ENCODE results near the gene RIBC2.

DNA sequence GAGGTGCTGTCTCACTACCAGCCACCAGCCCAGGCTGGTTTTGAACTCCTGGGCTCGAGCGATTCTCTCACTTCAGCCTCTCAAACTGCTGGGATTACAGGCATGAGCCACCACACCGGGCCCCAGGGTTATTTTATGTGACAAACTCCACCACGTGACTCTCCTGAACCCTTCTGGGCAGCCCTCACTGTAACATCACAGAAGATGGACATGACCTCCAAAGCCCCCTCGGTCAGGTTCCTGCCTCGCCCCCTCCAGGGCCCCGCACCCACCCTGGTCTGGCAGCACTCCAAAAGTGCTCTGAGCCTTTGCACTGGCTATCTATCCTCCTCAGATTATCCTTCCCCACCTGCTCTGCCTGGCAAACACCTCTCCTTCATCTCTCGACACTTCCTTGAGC is 43.3 kb downstream of the RIBC2 start:
- TF ChIP-seq, protein P1, sequence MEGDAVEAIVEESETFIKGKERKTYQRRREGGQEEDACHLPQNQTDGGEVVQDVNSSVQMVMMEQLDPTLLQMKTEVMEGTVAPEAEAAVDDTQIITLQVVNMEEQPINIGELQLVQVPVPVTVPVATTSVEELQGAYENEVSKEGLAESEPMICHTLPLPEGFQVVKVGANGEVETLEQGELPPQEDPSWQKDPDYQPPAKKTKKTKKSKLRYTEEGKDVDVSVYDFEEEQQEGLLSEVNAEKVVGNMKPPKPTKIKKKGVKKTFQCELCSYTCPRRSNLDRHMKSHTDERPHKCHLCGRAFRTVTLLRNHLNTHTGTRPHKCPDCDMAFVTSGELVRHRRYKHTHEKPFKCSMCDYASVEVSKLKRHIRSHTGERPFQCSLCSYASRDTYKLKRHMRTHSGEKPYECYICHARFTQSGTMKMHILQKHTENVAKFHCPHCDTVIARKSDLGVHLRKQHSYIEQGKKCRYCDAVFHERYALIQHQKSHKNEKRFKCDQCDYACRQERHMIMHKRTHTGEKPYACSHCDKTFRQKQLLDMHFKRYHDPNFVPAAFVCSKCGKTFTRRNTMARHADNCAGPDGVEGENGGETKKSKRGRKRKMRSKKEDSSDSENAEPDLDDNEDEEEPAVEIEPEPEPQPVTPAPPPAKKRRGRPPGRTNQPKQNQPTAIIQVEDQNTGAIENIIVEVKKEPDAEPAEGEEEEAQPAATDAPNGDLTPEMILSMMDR (conservative IDR thresholded peaks at IDR 0.05) = no peak
- TF ChIP-seq ZFX (IDR thresholded peaks at IDR 0.05) = no peak

Data from C4-2B (cell line).